Stromal cell of bone marrow (primary cell): ENCODE data around the gene MBNL1.
"Not testable (repeated sequence)": the region's sequence is repeated elsewhere in the genome, so short reads cannot be mapped to it uniquely, and the experiment has no call there.

ENCODE experiments used
- DNase-seq: peaks from one replicate; pipeline ENCODE4 v3.0.0-alpha.2; 2012; ENCODE audit warnings: low read depth

MBNL1 gene

DNA sequence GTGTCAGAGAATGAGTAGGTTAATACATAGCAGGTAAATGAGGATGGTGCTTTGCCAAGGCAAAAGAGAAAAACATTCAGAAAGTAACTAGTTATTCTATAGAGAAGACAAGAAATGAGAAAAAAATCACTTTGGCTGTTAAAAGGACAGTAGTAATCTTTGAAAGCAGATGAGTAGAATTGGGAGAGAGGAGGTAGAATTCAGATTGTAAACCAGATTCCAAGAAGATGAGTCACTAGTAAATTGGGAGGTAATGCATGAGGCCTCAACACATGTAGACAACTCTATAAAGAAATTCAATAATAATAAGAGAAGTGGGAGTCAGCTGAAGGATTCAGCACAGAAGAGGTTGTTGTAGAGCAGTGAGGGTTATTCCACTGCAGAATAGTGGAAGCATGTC, 81.4 kb downstream of the MBNL1 start:
- DNase-seq, result no peak

GRCh38 chr3:152350776-152351175, 82.0 kb downstream of the MBNL1 start:
- DNase-seq, result no peak

GRCh38 chr3:152352554-152352953, 83.8 kb downstream of the MBNL1 start:
- no peak for DNase-seq

- no peak for DNase-seq
These were observed 84.8 kb downstream of the MBNL1 start for GRCh38 chr3:152353578-152353977.

- no peak for DNase-seq
These were observed 87.3 kb downstream of the MBNL1 start for GRCh38 chr3:152355744-152356665.

DNA sequence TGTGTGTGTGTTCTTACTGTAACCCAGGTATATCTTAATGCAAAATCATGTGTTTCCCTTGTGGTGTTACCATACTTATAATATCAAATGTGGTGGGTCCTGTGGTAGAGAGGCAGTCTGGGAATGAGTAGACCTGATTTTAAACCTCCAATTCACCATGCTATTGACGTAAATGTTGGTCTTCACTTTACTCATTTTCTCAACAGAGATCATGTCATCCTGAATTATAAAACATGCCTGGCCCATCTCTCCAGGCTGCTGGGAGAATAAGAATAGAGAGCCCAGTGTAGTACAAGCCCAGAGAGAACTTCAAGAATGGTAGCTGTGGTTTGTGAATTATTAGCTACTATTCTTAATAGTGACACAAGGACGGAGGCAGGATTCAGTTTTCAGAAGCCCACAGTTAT, 88.1 kb downstream of the MBNL1 start:
- DNase-seq, result no peak

- no peak for DNase-seq
These were observed 88.9 kb downstream of the MBNL1 start for GRCh38 chr3:152357587-152357986.

- DNase-seq, result no peak
These were observed 90.9 kb downstream of the MBNL1 start for GRCh38 chr3:152359385-152360248.

- no peak for DNase-seq
These were observed 91.6 kb downstream of the MBNL1 start for GRCh38 chr3:152360302-152360701.

DNA sequence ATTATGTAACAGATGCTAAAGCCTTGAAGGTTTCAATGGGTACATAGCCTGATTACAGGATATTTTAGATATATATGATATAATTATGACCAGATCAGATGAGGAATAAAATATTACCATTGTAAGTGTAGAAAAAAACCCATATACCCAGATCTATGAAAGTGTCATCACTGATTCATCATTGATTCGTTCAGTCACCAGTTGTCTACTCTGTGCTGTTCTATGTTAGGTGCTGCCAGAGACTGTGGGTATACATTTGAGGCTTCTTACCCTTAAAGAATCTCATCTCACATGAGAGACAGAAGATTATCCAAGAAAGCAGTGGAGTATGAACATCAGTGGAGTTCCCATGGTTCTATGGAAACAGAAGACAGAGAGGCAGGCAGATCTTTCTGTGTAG, 92.2 kb downstream of the MBNL1 start:
- DNase-seq, result no peak

DNA sequence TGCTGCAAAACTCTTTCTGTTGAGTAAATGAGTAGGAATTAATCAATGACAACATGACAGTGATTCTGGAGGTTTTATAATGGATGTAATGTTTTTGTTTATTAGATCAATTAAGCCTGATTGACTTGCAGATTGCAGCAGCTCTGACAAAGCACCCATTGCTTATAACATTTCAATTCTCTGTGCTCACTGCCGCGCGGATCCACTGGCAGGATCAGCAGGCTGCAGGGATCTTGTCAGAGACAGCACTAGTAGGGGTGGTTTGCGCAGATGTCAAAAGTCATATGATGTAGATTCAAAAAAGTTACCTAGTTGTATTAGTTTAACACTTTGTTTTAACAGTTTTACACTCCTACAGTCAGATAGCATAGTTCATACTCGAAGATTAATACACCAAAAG, 93.4 kb downstream of the MBNL1 start:
- DNase-seq, result no peak

GRCh38 chr3:152364237-152364636, 95.5 kb downstream of the MBNL1 start:
- no peak for DNase-seq

- DNase-seq, result no peak
These were observed 96.4 kb downstream of the MBNL1 start for GRCh38 chr3:152365126-152365525.

- DNase-seq, result no peak
These were observed 97.3 kb downstream of the MBNL1 start for GRCh38 chr3:152365766-152366593.

DNA sequence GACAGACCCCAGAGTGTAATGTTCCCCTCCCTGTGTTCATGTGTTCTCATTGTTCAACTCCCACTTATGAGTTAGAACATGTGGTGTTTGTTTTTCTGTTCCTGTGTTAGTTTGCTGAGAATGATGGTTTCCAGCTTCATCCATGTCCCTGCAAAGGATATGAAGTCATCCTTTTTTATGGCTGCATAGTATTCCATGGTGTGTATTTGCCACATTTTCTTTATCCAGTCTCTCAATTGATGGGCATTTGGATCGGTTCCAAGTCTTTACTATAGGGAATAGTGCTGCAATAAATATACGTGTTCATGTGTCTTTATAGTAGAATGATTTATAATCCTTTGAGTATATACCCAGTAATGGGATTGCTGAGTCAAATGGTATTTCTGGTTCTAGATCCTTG, 98.5 kb downstream of the MBNL1 start:
- not testable (repeated sequence) for DNase-seq

DNA sequence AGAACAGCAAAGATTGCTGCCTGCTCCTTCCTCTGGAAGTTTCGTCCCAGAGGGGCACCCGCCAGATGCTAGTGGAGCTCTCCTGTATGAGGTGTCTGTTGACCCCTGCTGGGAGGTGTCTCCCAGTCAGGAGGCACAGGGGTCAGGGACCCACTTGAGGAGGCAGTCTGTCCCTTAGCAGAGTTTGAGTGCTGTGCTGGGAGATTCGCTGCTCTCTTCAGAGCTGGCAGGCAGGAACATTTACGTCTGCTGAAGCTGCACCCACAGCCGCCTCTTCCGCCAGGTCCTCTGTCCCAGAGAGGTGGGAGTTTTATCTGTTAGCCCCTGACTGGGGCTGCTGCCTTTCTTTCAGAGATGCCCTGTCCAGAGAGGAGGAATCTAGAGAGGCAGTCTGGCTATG, 103.9 kb downstream of the MBNL1 start:
- DNase-seq, result not testable (repeated sequence)

DNA sequence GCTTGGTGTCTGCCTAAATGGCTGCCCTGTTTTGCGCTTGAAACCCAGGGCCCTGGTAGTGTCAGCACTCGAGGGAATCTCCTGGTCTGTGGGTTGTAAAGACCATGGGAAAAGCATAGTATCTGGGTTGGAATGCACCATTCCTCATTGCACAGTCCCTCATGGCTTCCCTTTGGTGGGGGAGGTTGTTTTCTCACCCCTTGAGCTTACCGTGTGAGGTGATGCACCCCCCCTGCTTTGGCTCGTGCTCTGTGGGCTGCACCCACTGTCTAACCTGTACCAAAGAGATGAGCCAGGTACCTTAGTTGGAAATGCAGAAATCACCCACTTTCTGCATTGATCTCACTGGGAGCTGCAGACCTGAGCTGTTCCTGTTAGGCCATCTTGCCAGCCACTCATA, 104.7 kb downstream of the MBNL1 start:
- DNase-seq, result no peak

GRCh38 chr3:152374262-152374990, 105.7 kb downstream of the MBNL1 start:
- DNase-seq, result no peak

DNA sequence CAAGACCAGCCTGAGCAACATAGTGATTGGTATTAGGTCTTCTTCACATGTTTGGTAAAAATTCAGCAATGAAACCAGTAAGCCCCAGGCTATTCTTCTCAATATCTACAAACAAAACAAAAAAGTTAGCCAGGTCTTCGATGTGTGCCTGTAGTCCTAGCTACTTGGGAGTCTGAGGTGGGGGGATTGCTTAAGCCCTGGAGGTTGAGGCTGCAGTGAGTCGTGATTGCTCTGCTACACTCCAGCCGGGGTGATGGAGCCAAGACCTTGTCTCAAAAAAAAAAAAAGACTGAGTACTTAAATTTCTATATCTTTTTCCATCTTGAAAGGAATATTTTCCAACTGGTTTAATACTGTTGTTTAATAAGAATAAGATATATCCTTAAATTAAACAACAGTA, 106.8 kb downstream of the MBNL1 start:
- no peak for DNase-seq

- no peak for DNase-seq
These were observed 107.8 kb downstream of the MBNL1 start for GRCh38 chr3:152376351-152377183.

GRCh38 chr3:152377184-152377570, 108.4 kb downstream of the MBNL1 start:
- DNase-seq, result no peak
